Smooth muscle cell (in vitro differentiated cells): Measurements from ENCODE around the gene CALCOCO2. TPM values are rescaled to one million over a fixed set of nuclear protein-coding genes. Genes with fewer than 3 reads are reported as not detected.
"Not testable (repeated sequence)": the region's sequence is repeated elsewhere in the genome, so short reads cannot be mapped to it uniquely, and the experiment has no call there.

ENCODE experiments used
- DNase-seq: peaks from one replicate; lab custom pipeline; 2025; ENCODE audit not compliant: unreplicated experiment; lab: John Stamatoyannopoulos, UW
- H2AFZ ChIP-seq: fragments of 200-600 bp; sonication (generic); 2 replicates; pipeline ENCODE4 v1.6.0; 2016; ENCODE audit warnings: antibody characterized with exemption, low read depth, mild to moderate bottlenecking
- H3F3A ChIP-seq: fragments of 200-600 bp; sonication (generic); 2 replicates; pipeline ENCODE4 v1.6.0; 2017; ENCODE audit warnings: antibody characterized with exemption, low read depth
- H3K27ac ChIP-seq: fragments of 200-600 bp; sonication (generic); 2 replicates; pipeline ENCODE4 v1.5.1; 2016; ENCODE audit warnings: low read depth, mild to moderate bottlenecking
- H3K27me3 ChIP-seq: fragments of 200-600 bp; sonication (generic); 2 replicates; pipeline ENCODE4 v1.6.1; 2016; ENCODE audit warnings: low read depth, mild to moderate bottlenecking
- H3K36me3 ChIP-seq: fragments of 200-600 bp; sonication (generic); 2 replicates; pipeline ENCODE4 v1.5.1; 2016; ENCODE audit warnings: low read depth
- H3K4me1 ChIP-seq: fragments of 200-600 bp; sonication (generic); 2 replicates; pipeline ENCODE4 v1.5.1; 2016; ENCODE audit warnings: low read depth
- H3K4me2 ChIP-seq: fragments of 200-600 bp; sonication (generic); 2 replicates; pipeline ENCODE4 v1.6.0; 2016; ENCODE audit warnings: mild to moderate bottlenecking
- H3K4me3 ChIP-seq: fragments of 200-600 bp; sonication (generic); 2 replicates; pipeline ENCODE4 v1.5.1; 2016; ENCODE audit warnings: mild to moderate bottlenecking
- H3K79me2 ChIP-seq: fragments of 200-600 bp; sonication (generic); 2 replicates; pipeline ENCODE4 v1.6.0; 2016; ENCODE audit warnings: low read depth, mild to moderate bottlenecking
- H3K9ac ChIP-seq: fragments of 200-600 bp; sonication (generic); 2 replicates; pipeline ENCODE4 v1.6.0; 2016; ENCODE audit warnings: low read depth
- H3K9me3 ChIP-seq: fragments of 200-600 bp; sonication (generic); replicated peaks from 2 replicates; pipeline ENCODE4 v1.5.1; 2016; ENCODE audit warnings: low read depth
- H4K20me1 ChIP-seq: fragments of 200-600 bp; sonication (generic); 2 replicates; pipeline ENCODE4 v1.6.0; 2016; ENCODE audit warnings: low read depth
- CTCF ChIP-seq: fragments of 200-600 bp; sonication (generic); IDR thresholded peaks from 2 replicates; pipeline ENCODE4 v1.5.1; 2017; ENCODE audit warnings: borderline replicate concordance, mild to moderate bottlenecking, antibody characterized with exemption; ENCODE audit not compliant: insufficient read depth, poor library complexity, severe bottlenecking
- WGBS: methylation state at CpG from one replicate; pipeline ENCODE4 v1.1.7; 2016; ENCODE audit warnings: low lambda C conversion rate; 5-methylcytosine and 5-hydroxymethylcytosine counted together
- polyA plus RNA-seq: library from polyadenylated mRNA; unstranded; fragments of >200 nt; fragmentation: Nextera tagmentation; extraction: Ambion mirVana; gene quantifications from 2 replicates; pipeline ENCODE4 v1.2.1, GENCODE V29; 2016
- total RNA-seq: library from RNA; depleted of rRNA; stranded (reverse); fragments of >200 nt; gene quantifications from 2 replicates; pipeline ENCODE4 v1.2.3, GENCODE V29; 2014

The CALCOCO2 gene
- total and polyA plus RNA-seq, 2 experiments from 2014 or later: 52.5 to 55.7 TPM

GRCh38 chr17:48871551-48872351 is 40.9 kb downstream of the CALCOCO2 start:
- no peaks in the 10 kb centered on the region for H3K79me2 ChIP-seq
- TF ChIP-seq CTCF: no peak
- no peak overlapping the region for H3K4me2 ChIP-seq
- no peaks in the 10 kb centered on the region for H4K20me1 ChIP-seq
- no peaks in the 10 kb centered on the region for H3K36me3 ChIP-seq
- no peaks in the 10 kb centered on the region for H3K27me3 ChIP-seq
- DNase-seq: no peak
- H3K4me3 ChIP-seq: no peak overlapping the region
- H3K4me1 ChIP-seq: peaks cover 5% of the 10 kb centered on the region
- no peak overlapping the region for H2AFZ ChIP-seq
- H3K27ac ChIP-seq: no peak overlapping the region
- no peak overlapping the region for H3K9ac ChIP-seq
- H3K9me3 ChIP-seq: no peaks in the 10 kb centered on the region
- 48% methylated on average over 11 of the region's 11 CpGs for WGBS
- H3F3A ChIP-seq: no peaks in the 10 kb centered on the region

GRCh38 chr17:48872409-48872808 is 41.6 kb downstream of the CALCOCO2 start:
- H3K36me3 ChIP-seq, H3F3A ChIP-seq, H3K9me3 ChIP-seq, H3K4me1 ChIP-seq, H3K27ac ChIP-seq, H3K27me3 ChIP-seq, H3K4me3 ChIP-seq, H3K4me2 ChIP-seq, H4K20me1 ChIP-seq, H3K79me2 ChIP-seq, H2AFZ ChIP-seq, H3K9ac ChIP-seq, DNase-seq: not testable (repeated sequence)
- 96% methylated on average over 3 of the region's 3 CpGs for WGBS

- Histone ChIP-seq H3K4me1 (peaks cover 5% of the 10 kb centered on the region), H3K9ac (no peak overlapping the region), H2AFZ (no peak overlapping the region), H3K9me3 (no peaks in the 10 kb centered on the region), H3K27ac (no peak overlapping the region), H3K79me2 (no peaks in the 10 kb centered on the region), H3K4me2 (peak overlapping the region; percentile 32), H3F3A (no peaks in the 10 kb centered on the region), H3K4me3 (no peak overlapping the region), H3K27me3 (no peaks in the 10 kb centered on the region), H3K36me3 (no peaks in the 10 kb centered on the region), H4K20me1 (no peaks in the 10 kb centered on the region)
- no peak for TF ChIP-seq CTCF
- 35% methylated on average over 1 of the region's 1 CpG for WGBS
- no peak for DNase-seq
Measured at GRCh38 chr17:48873209-48873608, 42.4 kb downstream of the CALCOCO2 start.

- Histone ChIP-seq H3F3A (no peaks in the 10 kb centered on the region), H3K79me2 (no peaks in the 10 kb centered on the region), H2AFZ (no peak overlapping the region), H3K27ac (no peak overlapping the region), H3K27me3 (no peaks in the 10 kb centered on the region), H3K36me3 (no peaks in the 10 kb centered on the region), H3K4me1 (peaks cover 5% of the 10 kb centered on the region), H3K4me3 (no peak overlapping the region), H4K20me1 (no peaks in the 10 kb centered on the region), H3K9me3 (no peaks in the 10 kb centered on the region), H3K9ac (no peak overlapping the region), H3K4me2 (peak overlapping the region; percentile 32)
- no peak for TF ChIP-seq CTCF
- no peak for DNase-seq
- WGBS: 67% methylated on average over 5 of the region's 5 CpGs
Measured at GRCh38 chr17:48873696-48874443, 43.0 kb downstream of the CALCOCO2 start.
